Hematopoietic multipotent progenitor cell (in vitro differentiated cells): Measurements from ENCODE around the gene CMIP. TPM values are rescaled to one million over a fixed set of nuclear protein-coding genes. Genes with fewer than 3 reads are reported as not detected.

Experiments used
- DNase-seq, 3 donors: peaks; one replicate each; pipeline ENCODE4 v3.0.0-alpha.2; 2011 to 2015; ENCODE audit warnings: low read depth in 2 of 3, low spot score in 2 of 3
- total RNA-seq: library from RNA; depleted of rRNA; stranded (reverse); fragments of >200 nt; gene quantifications from one replicate; pipeline ENCODE4 v1.2.3, GENCODE V29; 2012

Gene CMIP
- total RNA-seq, 1 donor: 45.2 TPM

DNA sequence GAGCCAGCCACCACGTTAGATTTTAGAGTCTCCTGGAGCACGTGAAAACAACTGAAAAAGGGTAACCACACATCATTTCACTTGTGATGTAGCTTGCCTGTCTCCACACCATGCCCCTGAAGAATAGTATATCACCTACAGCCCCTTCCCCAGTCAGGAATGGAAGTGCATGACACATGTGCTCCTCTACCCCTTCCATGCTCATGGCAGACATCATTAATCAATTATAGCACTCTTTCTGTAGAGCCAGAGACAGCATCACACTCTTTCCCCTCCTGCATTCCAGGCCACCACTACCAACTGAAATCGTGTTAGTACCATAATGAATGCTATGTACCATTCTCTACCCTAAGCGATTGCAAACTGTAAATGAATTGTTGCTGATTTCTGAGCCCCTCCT lies 221.0 kb downstream of the CMIP start:
- DNase-seq: no peak

DNA sequence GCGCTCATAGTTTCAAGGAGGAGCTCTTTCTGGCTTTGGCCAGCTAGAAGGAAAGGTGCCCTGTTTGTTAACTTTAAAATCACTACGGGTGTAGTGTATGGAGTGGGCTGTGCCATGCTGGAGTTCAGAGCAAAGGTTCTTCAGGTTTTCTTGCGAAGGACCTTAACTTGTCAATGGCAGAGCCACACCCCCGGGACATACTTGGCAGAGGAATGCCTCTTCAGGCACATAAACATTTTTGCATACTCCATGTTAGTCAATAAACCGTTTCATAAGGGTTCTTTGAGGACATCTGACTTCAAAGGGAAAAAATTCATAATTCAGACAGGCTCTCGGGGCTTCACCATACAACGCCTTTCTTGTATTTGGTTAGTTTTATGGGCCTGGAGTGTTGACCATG lies 221.5 kb downstream of the CMIP start:
- DNase-seq: no peak

DNA sequence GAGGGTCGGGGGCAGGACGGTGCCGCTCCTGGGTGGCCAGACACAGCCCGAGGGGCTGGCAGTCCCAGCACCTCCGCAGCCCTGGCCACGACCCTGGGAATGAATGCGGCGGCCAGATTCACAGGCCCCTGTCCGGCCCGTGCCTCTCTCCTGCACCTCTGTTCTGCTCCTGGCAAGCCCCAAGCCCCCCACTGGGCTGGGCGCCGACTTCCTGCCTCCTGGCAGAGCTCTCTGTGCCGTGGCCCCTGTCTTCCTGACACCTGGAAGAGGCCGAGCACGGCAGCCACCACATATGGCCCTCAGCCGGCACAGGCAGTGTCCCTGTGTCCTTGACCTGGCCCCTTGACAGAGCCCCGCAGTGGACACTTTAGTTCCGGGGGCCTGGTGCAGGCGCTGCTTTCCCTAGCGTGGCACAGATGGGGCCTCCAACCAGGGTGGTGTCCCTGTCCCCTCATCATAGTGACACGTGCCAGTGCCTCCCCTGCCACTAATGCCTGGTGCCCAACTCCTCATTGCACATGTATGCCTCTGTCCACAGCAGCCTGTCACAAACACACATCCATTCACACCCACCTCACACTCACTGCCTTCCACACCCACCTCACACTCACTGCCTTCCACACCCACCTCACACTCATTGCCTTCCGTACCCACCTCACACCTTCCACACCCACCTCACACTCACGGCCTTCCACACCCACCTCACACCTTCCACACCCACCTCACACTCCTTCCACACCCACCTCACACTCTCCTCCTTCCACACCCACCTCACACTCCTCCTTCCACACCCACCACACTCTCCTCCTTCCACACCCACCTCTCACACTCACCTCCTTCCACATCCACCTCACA lies 223.9 kb downstream of the CMIP start:
- no peak for DNase-seq

DNA sequence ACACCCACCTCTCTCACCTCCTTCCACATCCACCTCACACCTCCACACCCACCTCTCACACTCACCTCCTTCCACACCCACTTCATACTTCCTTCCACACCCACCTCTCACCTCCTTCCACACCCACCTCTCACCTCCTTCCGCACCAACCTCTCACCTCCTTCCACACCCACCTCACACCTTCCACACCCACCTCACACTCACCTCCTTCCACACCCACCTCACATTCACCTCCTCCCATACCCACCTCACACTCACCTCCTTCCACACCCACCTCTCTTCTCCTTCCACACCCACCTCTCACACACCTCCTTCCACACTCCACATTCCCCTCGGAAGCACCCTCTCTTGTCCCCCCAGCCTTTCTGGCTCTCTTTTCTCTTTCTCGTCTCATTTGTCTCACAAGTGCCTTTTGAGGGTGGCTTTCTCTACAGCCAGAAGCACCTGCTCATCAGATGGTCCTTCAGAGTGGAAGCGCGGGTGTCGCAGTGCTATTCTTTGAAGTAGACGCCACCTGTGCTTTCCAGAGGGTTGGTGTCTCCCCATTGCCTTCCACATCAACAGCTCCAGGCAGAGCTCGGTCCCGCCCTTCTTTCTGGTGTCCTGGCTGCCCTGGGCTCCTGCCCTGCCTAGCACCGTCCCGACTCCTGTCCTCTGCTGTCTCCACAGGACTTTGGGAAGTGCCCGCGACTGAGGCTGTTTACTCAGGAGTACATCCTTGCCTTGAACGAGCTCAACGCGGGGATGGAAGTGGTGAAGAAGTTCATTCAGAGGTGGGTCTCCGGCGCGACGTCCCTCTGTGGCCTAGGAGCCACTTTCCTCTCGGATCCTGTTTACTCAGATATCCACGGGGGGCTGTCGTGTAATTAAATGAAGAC lies 225.1 kb downstream of the CMIP start:
- DNase-seq: no peak

DNA sequence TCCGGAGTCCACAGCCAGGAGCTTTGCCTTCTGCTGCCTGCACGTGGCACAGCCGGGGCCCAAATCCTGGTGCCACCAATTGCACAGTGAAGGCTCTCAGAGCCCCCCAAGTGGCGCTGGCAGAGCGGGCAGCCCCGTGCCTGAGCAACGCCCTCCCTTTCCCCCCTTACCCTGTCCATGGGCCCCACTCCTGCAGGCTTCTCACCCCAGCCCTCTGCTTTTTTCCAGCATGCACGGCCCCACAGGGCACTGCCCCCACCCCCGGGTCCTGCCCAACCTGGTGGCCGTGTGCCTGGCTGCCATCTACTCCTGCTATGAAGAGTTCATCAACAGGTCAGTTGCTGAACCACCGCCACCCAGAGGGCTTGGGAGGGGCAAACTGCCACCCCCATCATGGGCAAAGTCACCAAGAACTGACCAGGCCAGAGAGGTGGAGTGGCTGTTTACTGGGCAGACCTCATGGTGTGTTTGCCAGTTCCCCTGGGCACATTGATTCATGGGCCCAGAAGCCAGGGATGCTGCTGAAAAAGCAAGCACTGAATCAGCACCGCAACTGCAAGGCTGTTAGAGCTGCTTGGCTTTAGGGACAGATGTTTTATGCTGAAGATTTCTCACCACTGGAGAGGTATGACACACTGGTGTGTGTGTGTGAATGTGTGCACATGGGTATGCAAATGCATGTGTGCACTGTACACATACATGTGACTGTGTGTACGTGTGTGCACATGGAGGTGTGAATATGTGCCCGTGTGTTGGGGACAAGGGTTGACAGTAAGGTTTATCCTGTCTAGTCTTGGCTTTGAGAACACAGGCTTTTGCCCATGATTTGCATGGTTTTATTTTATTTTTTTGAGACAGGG lies 227.4 kb downstream of the CMIP start:
- no peak for DNase-seq

DNA sequence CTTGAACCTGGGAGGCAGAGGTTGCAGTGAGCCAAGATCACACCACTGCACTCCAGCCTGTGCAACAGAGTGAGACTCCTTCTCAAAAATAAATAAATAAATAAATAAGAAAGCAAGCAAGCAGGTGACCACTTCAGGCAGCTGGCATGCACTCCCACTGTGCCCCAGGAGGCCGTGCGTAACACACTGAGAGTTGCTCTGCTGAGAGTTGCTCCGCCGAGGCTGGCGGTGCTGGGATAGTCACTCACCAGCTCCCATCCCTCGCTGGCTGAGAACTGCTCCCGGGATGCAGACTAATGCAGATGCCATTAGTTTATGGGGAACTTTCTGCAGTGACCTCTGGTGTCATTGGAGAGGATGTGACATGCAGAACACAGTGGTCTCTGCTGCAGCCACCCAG lies 228.8 kb downstream of the CMIP start:
- DNase-seq: no peak

DNA sequence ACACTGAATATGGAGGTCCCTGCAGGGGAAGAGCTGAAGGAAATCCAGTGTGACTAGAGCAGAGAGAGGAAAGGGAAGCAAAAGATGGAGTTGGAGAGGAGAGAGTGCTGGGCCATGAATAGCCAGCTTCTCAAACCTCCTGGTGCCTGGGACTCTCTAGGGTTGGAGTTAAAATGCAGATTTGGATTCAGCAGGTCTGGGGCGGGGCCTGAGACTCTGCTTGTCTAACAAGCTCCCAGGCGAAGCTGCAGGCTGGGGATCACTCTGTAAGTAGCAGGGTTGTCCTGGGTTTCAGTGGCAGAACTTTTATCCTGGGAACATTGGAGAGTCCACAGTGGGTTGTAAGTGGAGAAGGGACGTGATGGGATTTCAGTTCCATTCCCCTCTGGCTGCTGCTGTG lies 231.1 kb downstream of the CMIP start:
- DNase-seq: no peak

DNA sequence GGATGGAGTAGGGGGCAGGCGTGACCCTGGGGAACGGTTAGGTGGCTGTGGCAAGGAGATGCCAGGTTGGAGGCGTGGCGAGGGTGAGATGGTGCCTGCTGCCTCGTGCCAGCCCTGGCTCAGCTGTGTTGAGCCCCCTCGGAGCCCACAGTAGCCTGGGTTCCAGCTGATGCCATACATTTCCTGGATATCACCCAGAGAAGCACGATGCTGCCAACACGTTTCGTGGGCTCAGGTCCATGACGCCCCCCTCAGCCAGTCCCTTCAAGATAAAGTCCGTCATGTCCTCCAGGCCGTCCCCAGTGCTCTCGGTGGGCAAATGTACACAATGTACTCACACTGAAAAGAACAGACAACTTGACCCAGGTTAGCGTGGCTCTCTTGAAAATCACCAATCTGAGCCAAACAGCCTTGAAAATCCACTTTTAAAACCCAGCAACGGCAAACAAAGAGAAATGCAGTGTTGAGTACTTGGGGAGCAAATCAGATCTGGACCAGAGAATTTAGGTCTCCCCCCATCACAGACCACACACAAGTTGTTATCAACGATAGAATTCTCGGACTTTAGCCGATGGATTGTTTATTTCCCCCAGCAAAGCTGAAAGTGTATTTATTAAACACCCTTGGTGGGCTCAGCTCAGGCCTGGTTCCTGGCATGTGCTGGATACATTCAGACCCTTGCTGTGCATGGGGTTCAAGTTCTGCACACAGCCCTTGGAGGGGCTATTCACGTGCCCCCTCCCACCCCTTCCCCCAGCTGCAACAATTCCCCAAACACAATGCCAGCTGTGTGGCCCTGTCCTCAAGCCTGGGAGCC lies 231.7 kb downstream of the CMIP start:
- no peak for DNase-seq

DNA sequence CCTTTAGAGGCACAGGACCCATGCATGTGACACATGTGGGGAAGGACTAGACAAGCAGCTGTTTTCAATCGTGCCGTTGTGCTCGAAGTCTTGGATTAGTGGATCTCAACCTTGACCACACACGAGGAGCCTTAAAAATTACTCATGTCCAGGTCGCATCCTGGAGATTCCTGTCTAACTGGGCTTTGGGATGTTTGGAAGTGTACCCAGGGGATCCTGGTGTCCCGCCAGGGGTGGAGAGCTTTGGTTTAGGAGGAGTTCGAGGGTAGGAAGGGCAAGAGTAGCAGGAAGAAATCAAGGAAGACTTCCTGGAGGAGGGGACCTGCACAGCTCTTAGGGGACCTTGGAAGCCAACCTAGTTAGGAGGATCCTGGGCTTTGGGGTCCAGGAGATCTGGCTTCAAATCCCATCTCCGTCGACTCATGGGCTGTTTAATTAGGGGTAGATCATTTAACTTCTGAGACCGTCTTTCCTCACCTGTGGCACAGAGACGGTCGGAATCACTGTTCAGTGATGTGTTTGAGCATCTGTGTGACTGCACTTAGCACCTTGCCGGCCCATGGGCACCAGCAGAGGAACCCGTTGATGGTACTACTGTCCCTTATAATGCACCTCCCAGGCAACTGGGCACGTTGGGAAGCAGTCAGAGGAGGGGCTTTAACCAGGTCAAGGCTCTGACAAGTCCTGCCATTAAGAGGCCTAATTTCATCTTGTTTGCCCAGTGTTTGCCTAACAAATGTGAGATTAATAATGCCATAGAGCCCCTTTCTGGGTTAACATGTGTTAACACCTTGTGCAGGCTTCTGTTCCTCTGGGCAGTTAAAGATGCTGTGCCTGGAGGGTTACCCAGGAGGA lies 232.5 kb downstream of the CMIP start:
- no peak for DNase-seq

DNA sequence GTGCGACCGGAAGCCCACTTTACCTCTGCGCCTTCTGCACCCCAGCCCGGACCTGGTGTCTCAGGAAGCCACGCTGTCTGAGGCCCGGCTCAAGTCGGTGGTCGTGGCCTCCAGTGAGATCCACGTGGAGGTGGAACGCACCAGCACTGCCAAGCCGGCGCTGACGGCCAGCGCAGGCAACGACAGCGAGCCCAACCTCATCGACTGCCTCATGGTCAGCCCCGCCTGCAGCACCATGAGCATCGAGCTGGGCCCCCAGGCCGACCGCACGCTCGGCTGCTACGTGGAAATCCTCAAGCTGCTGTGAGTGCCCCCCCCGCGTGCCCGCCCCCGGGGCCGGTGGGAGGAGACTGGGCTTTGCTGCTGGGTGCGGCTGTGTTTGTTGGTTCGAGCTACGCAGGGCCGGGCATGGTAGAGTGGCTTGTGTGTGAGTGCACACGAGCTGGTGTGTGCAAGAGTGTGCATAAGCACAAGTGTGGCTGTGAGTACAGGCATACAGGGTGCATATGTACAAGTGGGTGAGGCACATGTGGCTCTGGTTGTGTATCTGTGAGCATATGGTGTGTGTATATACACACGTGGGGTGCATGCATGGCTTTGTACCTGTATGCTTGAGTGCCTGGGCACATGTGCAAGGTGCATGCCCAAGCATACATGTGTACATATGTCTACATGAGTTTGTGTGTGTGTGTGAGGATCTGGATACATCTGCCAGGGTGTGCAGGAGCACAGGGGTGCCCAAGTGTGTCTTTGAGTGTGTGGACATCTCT lies 233.9 kb downstream of the CMIP start:
- DNase-seq: no peak

DNA sequence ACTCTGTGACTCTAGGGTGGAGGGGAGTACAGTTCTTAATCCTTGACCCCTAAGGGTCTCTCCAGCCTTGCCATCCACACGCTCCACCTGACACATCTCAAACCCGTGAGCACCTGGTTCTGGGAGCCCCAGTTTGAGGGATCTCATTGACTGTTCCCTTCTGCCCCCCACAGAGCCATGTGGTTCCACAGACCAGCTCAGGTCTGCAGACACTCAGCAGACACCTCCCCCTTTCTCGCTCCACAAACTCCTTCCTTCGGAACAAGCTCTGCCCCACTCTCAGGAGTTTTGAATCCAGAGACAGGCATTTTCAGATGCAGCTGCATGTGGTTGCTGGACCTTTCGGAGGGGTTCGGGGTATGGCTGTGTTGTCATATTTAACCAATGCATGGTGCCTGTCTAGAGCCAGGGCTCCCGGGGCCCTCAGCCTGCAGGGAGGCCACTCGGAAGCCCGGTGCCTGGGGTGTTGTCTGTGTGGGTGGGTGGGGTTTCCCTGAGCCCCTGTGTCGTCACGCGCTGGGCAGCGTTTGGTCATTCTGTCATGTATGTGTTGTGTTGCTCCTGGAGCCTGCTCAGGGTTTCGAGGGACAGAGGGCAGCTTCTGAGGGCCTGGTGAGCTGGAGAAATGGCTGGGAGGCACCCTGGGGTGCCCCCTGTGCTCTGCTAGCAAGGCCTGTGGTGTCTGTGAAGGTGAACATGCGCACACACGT lies 235.3 kb downstream of the CMIP start:
- DNase-seq: no peak

DNA sequence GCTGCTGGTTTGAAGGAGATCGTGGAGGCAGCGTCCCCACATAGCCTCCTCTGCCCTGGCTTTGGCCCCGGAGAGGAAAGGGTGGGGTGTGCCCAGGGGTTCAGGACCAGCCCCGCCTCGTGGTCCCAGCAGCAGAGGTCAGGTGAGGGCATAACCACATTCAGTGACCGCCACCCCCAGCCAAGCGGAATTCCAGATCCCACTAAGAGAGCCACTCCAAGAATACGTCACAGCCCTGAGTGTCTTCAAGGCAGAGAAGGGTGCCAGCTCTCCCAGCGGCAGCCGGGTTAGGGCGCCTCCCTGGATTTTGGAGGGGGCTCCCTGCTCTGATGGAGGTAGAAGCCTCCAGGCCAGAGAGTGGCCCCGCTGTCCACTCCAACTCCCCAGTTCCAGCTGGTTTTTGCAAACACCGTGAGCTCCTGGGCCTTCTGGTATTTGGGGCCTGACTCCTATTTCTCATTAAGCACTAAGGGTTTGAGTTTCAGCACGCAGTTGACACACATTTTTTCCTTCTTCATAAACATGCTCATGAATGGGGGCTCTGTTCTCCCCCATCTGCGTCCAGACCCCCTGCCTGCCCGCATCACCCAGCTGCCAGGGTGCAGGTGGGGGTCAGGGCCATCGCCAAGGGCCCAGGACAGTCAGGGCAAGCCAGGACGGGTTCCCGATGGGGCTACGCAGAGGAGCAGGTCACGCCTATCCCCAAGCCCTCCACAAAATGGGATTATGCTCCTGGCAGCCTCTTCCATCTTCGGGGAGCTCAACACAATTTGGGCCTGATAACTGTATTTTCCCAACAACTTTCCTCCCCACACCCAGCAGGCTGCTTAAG lies 236.1 kb downstream of the CMIP start:
- DNase-seq: no peak

DNA sequence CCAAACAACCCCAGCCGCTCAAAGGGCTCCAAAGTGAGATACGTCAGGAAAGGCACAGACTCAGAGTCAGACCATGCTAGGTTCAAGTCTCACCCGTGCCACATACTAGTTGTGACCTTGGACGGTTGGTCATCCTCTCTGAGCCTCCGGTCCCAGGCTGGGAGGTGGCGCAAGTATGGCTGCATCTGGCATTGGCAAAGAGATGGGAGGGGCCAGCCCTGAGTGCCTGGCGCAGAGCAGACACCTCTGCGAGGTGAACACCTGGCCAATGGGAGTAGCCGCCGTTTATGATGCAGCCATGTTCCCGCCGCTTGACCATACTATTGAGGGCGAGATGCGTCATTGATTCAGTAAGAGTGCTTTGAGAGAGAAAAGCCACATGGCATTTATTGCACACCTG lies 236.7 kb downstream of the CMIP start:
- DNase-seq: no peak

DNA sequence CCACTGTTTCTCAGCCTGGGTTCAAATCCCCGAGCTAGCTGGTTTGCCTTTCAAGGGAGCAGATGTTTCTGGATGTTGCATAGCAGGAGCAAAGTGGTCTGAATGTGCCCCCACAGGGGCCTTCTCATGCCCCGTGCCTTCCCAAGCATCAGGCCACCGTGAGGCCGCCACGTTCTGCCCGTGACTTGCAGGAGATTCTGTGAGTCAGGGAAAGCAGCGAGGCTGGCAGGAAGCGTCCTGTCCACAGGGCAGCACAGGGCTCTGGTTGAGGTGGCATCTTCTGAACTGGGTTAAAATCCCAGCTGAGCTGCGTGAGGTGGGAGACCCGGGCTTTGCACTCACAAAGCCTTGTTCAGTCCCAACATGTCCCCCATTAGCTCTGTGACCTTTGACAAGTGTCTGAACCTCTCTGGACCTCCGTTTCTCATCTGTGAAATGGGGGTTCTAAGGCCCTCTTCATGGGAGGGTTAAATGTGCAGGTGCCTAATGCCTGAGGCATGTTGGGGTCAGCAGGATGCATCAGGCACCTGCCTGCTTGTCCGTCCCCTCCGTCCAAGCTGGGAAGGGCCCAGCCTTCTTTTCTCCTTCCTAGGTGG lies 239.7 kb downstream of the CMIP start:
- no peak for DNase-seq

DNA sequence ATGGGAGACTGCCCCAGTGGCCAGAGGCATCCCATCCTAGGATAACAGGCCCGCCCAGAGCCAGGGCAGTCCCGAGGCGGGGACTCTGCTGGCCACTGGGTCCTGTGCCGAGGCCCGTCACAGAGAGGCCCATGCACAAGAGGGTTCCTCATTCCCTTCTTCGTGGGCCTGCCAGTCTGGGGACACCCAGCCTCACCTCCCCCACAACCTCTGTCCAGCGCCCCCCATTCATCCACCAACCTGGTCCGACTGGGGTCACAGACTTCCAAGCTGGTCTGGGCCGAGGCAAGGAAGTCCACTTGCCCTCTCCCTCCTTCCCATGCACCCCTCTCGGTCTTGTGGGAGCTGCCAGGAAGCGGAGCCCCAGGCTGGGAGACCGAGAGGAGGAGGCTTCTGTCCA lies 240.3 kb downstream of the CMIP start:
- DNase-seq: no peak

DNA sequence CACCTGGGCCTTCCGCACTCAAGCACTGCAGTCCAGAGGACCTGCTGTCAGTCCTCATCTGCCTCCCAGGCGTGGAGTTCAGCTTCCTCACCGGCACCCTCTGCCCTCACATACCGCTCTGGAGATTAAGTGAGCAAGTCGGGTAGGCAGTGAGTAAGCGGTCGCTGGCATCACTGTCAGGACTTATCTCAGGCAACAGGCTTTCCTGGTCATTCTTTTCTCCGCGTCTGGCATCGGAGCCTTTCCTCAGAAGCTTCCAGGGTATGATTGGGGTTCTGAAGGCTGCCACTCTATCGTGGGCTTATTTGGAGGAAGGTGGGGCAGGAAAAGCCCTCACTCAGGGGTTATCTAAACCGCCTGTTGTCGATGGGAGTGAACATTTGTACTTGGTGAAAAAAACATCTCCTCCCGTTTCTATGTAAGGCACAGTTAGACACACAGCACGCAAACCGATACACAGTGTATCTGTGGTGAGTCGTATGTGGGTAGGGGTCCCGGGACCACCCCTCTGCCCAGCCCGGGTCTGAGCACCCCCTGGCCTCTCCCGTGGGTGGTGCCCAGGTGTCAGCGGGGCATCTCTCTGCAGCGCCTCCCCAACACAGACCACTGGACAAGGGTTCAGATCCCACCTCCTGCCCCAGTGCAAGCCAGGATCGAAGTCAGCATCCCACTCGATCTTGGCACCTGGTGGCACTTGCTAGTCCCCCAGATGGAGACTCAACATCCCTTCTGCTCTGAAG lies 242.0 kb downstream of the CMIP start:
- peak in 2 of 3 donors; percentile 86 to 89 for DNase-seq
